Omental fat pad (tissue), 4 donors: ENCODE results near the gene DLL4. TPM values are rescaled to one million over a fixed set of nuclear protein-coding genes. Genes with fewer than 3 reads are reported as not detected.

ENCODE experiments used
- ATAC-seq: fragments of 150-250 bp; one replicate; pipeline ENCODE4 v1.9.1; 2016; ENCODE audit warnings: mild to moderate bottlenecking, moderate library complexity; ENCODE audit not compliant: low FRiP score
- DNase-seq: peaks from one replicate; pipeline ENCODE4 v3.0.0-alpha.2; 2019; ENCODE audit warnings: low spot score
- CTCF ChIP-seq, 3 donors: fragments of 450-650 bp; IDR thresholded peaks; one replicate each; pipeline ENCODE4 v1.5.1; 2016 to 2017; ENCODE audit warnings: antibody characterized with exemption in 3 of 3, mild to moderate bottlenecking in 3 of 3, moderate library complexity in 2 of 3
- total RNA-seq, 4 donors: library from RNA; depleted of rRNA; stranded (reverse); fragments of >200 nt; gene quantifications; one replicate each; pipeline ENCODE4 v1.1.0, GENCODE V29; 2016

The DLL4 gene
- total RNA-seq, 4 donors from 2014 or later = 5.8 to 27.6 (median 10.1) TPM

GRCh38 chr15:40918799-40919392, 10.2 kb upstream of the DLL4 start:
- ATAC-seq (no peak), DNase-seq (no peak)
- TF ChIP-seq CTCF (IDR thresholded peaks at IDR 0.05) = no peak

- TF ChIP-seq CTCF (IDR thresholded peaks at IDR 0.05) = no peak
- DNase-seq (no peak), ATAC-seq (no peak)
Measured at GRCh38 chr15:40921949-40922607, 7.1 kb upstream of the DLL4 start.

GRCh38 chr15:40922608-40923005, 6.5 kb upstream of the DLL4 start:
- DNase-seq = no peak
- no peak for TF ChIP-seq CTCF (IDR thresholded peaks at IDR 0.05)
- ATAC-seq = no peak

- ATAC-seq = no peak
- DNase-seq = no peak
- no peak for TF ChIP-seq CTCF (IDR thresholded peaks at IDR 0.05)
Measured at GRCh38 chr15:40923551-40923950, 5.6 kb upstream of the DLL4 start.

GRCh38 chr15:40925495-40925862, 3.7 kb upstream of the DLL4 start:
- ATAC-seq (no peak), DNase-seq (no peak)
- no peak for TF ChIP-seq CTCF (IDR thresholded peaks at IDR 0.05)

- ATAC-seq (no peak), DNase-seq (no peak)
- TF ChIP-seq CTCF (IDR thresholded peaks at IDR 0.05) = no peak
Measured at GRCh38 chr15:40925863-40926658, 3.1 kb upstream of the DLL4 start.
